ENCODE results near the gene GMPS.

- TF ChIP-seq, protein P1, sequence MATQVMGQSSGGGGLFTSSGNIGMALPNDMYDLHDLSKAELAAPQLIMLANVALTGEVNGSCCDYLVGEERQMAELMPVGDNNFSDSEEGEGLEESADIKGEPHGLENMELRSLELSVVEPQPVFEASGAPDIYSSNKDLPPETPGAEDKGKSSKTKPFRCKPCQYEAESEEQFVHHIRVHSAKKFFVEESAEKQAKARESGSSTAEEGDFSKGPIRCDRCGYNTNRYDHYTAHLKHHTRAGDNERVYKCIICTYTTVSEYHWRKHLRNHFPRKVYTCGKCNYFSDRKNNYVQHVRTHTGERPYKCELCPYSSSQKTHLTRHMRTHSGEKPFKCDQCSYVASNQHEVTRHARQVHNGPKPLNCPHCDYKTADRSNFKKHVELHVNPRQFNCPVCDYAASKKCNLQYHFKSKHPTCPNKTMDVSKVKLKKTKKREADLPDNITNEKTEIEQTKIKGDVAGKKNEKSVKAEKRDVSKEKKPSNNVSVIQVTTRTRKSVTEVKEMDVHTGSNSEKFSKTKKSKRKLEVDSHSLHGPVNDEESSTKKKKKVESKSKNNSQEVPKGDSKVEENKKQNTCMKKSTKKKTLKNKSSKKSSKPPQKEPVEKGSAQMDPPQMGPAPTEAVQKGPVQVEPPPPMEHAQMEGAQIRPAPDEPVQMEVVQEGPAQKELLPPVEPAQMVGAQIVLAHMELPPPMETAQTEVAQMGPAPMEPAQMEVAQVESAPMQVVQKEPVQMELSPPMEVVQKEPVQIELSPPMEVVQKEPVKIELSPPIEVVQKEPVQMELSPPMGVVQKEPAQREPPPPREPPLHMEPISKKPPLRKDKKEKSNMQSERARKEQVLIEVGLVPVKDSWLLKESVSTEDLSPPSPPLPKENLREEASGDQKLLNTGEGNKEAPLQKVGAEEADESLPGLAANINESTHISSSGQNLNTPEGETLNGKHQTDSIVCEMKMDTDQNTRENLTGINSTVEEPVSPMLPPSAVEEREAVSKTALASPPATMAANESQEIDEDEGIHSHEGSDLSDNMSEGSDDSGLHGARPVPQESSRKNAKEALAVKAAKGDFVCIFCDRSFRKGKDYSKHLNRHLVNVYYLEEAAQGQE (IDR thresholded peaks at IDR 0.05; ENCODE audit: low read depth, low read length) = no peak
- TF ChIP-seq ATF2 (IDR thresholded peaks at IDR 0.05; ENCODE audit: low read length) = no peak
- no peak for TF ChIP-seq ZNF207 (IDR thresholded peaks at IDR 0.05; ENCODE audit: borderline replicate concordance)
- no peak for TF ChIP-seq POLR2A (IDR thresholded peaks at IDR 0.05; ENCODE audit: low read depth, low read length)
- TF ChIP-seq, protein P2, sequence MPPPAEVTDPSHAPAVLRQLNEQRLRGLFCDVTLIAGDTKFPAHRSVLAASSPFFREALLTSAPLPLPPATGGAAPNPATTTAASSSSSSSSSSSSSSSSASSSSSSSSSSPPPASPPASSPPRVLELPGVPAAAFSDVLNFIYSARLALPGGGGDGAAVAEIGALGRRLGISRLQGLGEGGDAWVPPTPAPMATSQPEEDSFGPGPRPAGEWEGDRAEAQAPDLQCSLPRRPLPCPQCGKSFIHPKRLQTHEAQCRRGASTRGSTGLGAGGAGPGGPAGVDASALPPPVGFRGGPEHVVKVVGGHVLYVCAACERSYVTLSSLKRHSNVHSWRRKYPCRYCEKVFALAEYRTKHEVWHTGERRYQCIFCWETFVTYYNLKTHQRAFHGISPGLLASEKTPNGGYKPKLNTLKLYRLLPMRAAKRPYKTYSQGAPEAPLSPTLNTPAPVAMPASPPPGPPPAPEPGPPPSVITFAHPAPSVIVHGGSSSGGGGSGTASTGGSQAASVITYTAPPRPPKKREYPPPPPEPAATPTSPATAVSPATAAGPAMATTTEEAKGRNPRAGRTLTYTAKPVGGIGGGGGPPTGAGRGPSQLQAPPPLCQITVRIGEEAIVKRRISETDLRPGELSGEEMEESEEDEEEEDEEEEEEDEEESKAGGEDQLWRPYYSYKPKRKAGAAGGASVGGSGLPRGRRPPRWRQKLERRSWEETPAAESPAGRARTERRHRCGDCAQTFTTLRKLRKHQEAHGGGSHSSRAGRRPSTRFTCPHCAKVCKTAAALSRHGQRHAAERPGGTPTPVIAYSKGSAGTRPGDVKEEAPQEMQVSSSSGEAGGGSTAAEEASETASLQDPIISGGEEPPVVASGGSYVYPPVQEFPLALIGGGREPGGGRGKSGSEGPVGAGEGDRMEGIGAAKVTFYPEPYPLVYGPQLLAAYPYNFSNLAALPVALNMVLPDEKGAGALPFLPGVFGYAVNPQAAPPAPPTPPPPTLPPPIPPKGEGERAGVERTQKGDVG (CRISPR knock-in tag; IDR thresholded peaks at IDR 0.05) = no peak
- TF ChIP-seq RB1 (IDR thresholded peaks at IDR 0.05; ENCODE audit: borderline replicate concordance) = no peak
- TF ChIP-seq, protein P3, sequence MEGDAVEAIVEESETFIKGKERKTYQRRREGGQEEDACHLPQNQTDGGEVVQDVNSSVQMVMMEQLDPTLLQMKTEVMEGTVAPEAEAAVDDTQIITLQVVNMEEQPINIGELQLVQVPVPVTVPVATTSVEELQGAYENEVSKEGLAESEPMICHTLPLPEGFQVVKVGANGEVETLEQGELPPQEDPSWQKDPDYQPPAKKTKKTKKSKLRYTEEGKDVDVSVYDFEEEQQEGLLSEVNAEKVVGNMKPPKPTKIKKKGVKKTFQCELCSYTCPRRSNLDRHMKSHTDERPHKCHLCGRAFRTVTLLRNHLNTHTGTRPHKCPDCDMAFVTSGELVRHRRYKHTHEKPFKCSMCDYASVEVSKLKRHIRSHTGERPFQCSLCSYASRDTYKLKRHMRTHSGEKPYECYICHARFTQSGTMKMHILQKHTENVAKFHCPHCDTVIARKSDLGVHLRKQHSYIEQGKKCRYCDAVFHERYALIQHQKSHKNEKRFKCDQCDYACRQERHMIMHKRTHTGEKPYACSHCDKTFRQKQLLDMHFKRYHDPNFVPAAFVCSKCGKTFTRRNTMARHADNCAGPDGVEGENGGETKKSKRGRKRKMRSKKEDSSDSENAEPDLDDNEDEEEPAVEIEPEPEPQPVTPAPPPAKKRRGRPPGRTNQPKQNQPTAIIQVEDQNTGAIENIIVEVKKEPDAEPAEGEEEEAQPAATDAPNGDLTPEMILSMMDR (IDR thresholded peaks at IDR 0.05 in 2 of 3, conservative IDR thresholded peaks at IDR 0.05 in 1 of 3; ENCODE audit: control insufficient read depth in 2 of 3, extremely low read depth in 1 of 3, insufficient read depth in 1 of 3, low read depth in 3 of 3, low read length in 3 of 3) = no peak
- TF ChIP-seq, protein P4, sequence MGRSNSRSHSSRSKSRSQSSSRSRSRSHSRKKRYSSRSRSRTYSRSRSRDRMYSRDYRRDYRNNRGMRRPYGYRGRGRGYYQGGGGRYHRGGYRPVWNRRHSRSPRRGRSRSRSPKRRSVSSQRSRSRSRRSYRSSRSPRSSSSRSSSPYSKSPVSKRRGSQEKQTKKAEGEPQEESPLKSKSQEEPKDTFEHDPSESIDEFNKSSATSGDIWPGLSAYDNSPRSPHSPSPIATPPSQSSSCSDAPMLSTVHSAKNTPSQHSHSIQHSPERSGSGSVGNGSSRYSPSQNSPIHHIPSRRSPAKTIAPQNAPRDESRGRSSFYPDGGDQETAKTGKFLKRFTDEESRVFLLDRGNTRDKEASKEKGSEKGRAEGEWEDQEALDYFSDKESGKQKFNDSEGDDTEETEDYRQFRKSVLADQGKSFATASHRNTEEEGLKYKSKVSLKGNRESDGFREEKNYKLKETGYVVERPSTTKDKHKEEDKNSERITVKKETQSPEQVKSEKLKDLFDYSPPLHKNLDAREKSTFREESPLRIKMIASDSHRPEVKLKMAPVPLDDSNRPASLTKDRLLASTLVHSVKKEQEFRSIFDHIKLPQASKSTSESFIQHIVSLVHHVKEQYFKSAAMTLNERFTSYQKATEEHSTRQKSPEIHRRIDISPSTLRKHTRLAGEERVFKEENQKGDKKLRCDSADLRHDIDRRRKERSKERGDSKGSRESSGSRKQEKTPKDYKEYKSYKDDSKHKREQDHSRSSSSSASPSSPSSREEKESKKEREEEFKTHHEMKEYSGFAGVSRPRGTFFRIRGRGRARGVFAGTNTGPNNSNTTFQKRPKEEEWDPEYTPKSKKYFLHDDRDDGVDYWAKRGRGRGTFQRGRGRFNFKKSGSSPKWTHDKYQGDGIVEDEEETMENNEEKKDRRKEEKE (IDR thresholded peaks at IDR 0.05) = no peak
- TF ChIP-seq HDGF (IDR thresholded peaks at IDR 0.05) = no peak
- no peak for TF ChIP-seq SIN3A (IDR thresholded peaks at IDR 0.05; ENCODE audit: low read depth, low read length)
- no peak for TF ChIP-seq POLR2AphosphoS2 (IDR thresholded peaks at IDR 0.05; ENCODE audit: low read depth, low read length)
- no peak for TF ChIP-seq NFIC (IDR thresholded peaks at IDR 0.05; ENCODE audit: low read depth, low read length)
Observed at GRCh38 chr3:155835341-155836071, 34.9 kb upstream of the GMPS start.

Measured in GM12878 (cell line).